Measurements from ENCODE around the gene GRIK3. TPM values are rescaled to one million over a fixed set of nuclear protein-coding genes. Genes with fewer than 3 reads are reported as not detected.

The GRIK3 gene
- total RNA-seq, 1 experiment from 2014 or later, result 5.5 TPM

- ChIA-PET CTCF (no interaction called here), POLR2A (no interaction called here)
- no peaks in the 10 kb centered on the region for H3K27me3 Mint-ChIP-seq (ENCODE audit: low read depth)
- no peaks in the 10 kb centered on the region for H3K36me3 Mint-ChIP-seq
- H3K27ac Mint-ChIP-seq, result no peak overlapping the region
- ATAC-seq (no peak), DNase-seq (ENCODE audit: low spot score) (no peak)
- TF ChIP-seq SMAD4 (CRISPR knock-in tag; IDR thresholded peaks at IDR 0.05) (no peak), RORB (CRISPR knock-in tag; IDR thresholded peaks at IDR 0.05) (no peak), ATF6 (CRISPR knock-in tag; IDR thresholded peaks at IDR 0.05) (no peak), ZBTB21 (CRISPR knock-in tag; IDR thresholded peaks at IDR 0.05; ENCODE audit: borderline replicate concordance) (no peak), ZNF416 (CRISPR knock-in tag; IDR thresholded peaks at IDR 0.05) (no peak), KAT7 (CRISPR knock-in tag; IDR thresholded peaks at IDR 0.05; ENCODE audit: borderline replicate concordance) (no peak), NFATC4 (CRISPR knock-in tag; IDR thresholded peaks at IDR 0.05) (no peak), TP53 (CRISPR knock-in tag; IDR thresholded peaks at IDR 0.05) (no peak), IRF1 (CRISPR knock-in tag; IDR thresholded peaks at IDR 0.05) (no peak), PRDM15 (CRISPR knock-in tag; IDR thresholded peaks at IDR 0.05) (no peak), ZNF281 (CRISPR knock-in tag; IDR thresholded peaks at IDR 0.05) (no peak), ZNF317 (CRISPR knock-in tag; IDR thresholded peaks at IDR 0.05; ENCODE audit: borderline replicate concordance, low read depth) (no peak), PRRX2 (CRISPR knock-in tag; IDR thresholded peaks at IDR 0.05) (no peak), FOXK1 (CRISPR knock-in tag; IDR thresholded peaks at IDR 0.05) (no peak), FOXJ3 (CRISPR knock-in tag; IDR thresholded peaks at IDR 0.05; ENCODE audit: borderline replicate concordance) (no peak), ZNF671 (CRISPR knock-in tag; IDR thresholded peaks at IDR 0.05) (no peak)
- TF ChIP-seq, protein P1, sequence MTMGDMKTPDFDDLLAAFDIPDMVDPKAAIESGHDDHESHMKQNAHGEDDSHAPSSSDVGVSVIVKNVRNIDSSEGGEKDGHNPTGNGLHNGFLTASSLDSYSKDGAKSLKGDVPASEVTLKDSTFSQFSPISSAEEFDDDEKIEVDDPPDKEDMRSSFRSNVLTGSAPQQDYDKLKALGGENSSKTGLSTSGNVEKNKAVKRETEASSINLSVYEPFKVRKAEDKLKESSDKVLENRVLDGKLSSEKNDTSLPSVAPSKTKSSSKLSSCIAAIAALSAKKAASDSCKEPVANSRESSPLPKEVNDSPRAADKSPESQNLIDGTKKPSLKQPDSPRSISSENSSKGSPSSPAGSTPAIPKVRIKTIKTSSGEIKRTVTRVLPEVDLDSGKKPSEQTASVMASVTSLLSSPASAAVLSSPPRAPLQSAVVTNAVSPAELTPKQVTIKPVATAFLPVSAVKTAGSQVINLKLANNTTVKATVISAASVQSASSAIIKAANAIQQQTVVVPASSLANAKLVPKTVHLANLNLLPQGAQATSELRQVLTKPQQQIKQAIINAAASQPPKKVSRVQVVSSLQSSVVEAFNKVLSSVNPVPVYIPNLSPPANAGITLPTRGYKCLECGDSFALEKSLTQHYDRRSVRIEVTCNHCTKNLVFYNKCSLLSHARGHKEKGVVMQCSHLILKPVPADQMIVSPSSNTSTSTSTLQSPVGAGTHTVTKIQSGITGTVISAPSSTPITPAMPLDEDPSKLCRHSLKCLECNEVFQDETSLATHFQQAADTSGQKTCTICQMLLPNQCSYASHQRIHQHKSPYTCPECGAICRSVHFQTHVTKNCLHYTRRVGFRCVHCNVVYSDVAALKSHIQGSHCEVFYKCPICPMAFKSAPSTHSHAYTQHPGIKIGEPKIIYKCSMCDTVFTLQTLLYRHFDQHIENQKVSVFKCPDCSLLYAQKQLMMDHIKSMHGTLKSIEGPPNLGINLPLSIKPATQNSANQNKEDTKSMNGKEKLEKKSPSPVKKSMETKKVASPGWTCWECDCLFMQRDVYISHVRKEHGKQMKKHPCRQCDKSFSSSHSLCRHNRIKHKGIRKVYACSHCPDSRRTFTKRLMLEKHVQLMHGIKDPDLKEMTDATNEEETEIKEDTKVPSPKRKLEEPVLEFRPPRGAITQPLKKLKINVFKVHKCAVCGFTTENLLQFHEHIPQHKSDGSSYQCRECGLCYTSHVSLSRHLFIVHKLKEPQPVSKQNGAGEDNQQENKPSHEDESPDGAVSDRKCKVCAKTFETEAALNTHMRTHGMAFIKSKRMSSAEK (CRISPR knock-in tag; IDR thresholded peaks at IDR 0.05; ENCODE audit: borderline replicate concordance), result no peak
- TF ChIP-seq, protein P2, sequence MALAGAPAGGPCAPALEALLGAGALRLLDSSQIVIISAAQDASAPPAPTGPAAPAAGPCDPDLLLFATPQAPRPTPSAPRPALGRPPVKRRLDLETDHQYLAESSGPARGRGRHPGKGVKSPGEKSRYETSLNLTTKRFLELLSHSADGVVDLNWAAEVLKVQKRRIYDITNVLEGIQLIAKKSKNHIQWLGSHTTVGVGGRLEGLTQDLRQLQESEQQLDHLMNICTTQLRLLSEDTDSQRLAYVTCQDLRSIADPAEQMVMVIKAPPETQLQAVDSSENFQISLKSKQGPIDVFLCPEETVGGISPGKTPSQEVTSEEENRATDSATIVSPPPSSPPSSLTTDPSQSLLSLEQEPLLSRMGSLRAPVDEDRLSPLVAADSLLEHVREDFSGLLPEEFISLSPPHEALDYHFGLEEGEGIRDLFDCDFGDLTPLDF (CRISPR knock-in tag; IDR thresholded peaks at IDR 0.05), result no peak
- H3K9me3 Mint-ChIP-seq, result no peaks in the 10 kb centered on the region
- H3K4me1 Mint-ChIP-seq, result no peaks in the 10 kb centered on the region
- no peak overlapping the region for H3K4me3 Mint-ChIP-seq
Measured at GRCh38 chr1:36956570-36956969, 77.7 kb downstream of the GRIK3 start.

Measured in WTC11 (cell line).